HCT116 (cell line): Measurements from ENCODE around the gene SPPL2B. TPM values are rescaled to one million over a fixed set of nuclear protein-coding genes. Genes with fewer than 3 reads are reported as not detected.

Experiments
- ATAC-seq: fragments of 200-7000 bp; cut with Tn5 transposase; 2 replicates; pipeline ENCODE4 v1.9.1; 2020; ENCODE audit warnings: mild to moderate bottlenecking, moderate library complexity
- BruUV-seq: library from RNA; stranded (reverse); fragments of 400-500 nt; replicated peaks from 2 replicates; lab custom pipeline; 2021; lab: Mats Ljungman, UMichigan
- CTCF ChIA-PET: fragments of 300-600 bp; sonication (Branson Sonifier 250); formaldehyde crosslinking; loops from one replicate; lab custom pipeline; 2021; ENCODE audit warnings: antibody characterized with exemption; lab: Charles Lee
- POLR2A ChIA-PET: fragments of 300-600, 350-600 bp; sonication (Branson Sonifier 250); formaldehyde crosslinking; loops from one replicate; lab custom pipeline; 2021; ENCODE audit warnings: antibody characterized with exemption; lab: Charles Lee
- RAD21 ChIA-PET, 2 experiments: fragments of 300-600 bp; sonication (Branson Sonifier 250); formaldehyde crosslinking; loops; one replicate each; lab custom pipeline; 2023; ENCODE audit warnings: low total read pairs in 2 of 2; ENCODE audit not compliant: uncharacterized antibody in 2 of 2, unreplicated experiment in 2 of 2, low non-redundant PET in 1 of 2; lab: Charles Lee
- DNase-seq: peaks from one replicate; pipeline ENCODE4 v3.0.0-alpha.2; 2010; ENCODE audit warnings: low read depth, low spot score
- H2AFZ ChIP-seq: fragments of 200-600 bp; shearing (Covaris generic), sonication (generic); 2 replicates; pipeline ENCODE4 v1.6.1; 2017; ENCODE audit warnings: low read depth, mixed run types, mixed read lengths, antibody characterized with exemption, low read length; ENCODE audit not compliant: poor library complexity, severe bottlenecking
- H3K27ac ChIP-seq: 2 replicates; pipeline ENCODE4 v1.5.1; 2012; ENCODE audit warnings: low read depth, low read length
- H3K27me3 ChIP-seq: fragments of 200-600 bp; sonication (generic); 2 replicates; pipeline ENCODE4 v1.6.1; 2016; ENCODE audit warnings: mixed run types, low read length, mixed read lengths; ENCODE audit not compliant: insufficient read depth
- H3K36me3 ChIP-seq, 2 experiments: fragments of 200-500 bp in 1 of 2; fragments of 200-600 bp in 1 of 2; sonication (Bioruptor generic) in 1 of 2; sonication (generic) in 1 of 2; 2 replicates each; pipeline versions ENCODE4 v1.5.1 to v1.6.1; 2014 to 2016; ENCODE audit warnings: low read length in 2 of 2, inconsistent platforms in 1 of 2, mixed read lengths in 1 of 2, mixed run types in 1 of 2; ENCODE audit not compliant: insufficient read depth in 2 of 2, control insufficient read depth in 1 of 2
- H3K4me1 ChIP-seq, 2 experiments: fragments of 200-600 bp in 1 of 2; sonication (generic) in 1 of 2; 2 replicates each; pipeline versions ENCODE4 v1.5.1 to v1.6.1; 2012 to 2017; ENCODE audit warnings: low read length in 2 of 2, inconsistent platforms in 1 of 2, mild to moderate bottlenecking in 1 of 2, mixed read lengths in 1 of 2, mixed run types in 1 of 2, moderate library complexity in 1 of 2; ENCODE audit not compliant: insufficient read depth in 2 of 2, control insufficient read depth in 1 of 2
- H3K4me2 ChIP-seq: fragments of 200-600 bp; sonication (generic); 2 replicates; pipeline ENCODE4 v1.6.1; 2017; ENCODE audit warnings: mixed run types, low read length, mixed read lengths
- H3K4me3 ChIP-seq, 2 experiments: fragments of 200-600 bp in 1 of 2; sonication (generic) in 1 of 2; replicated peaks in 1 of 2; 2 replicates each; pipeline ENCODE4 v1.5.1; 2011 to 2016; ENCODE audit warnings: low read length in 2 of 2, control low read depth in 1 of 2, low read depth in 1 of 2, mild to moderate bottlenecking in 1 of 2, mixed read lengths in 1 of 2, mixed run types in 1 of 2
- H3K79me2 ChIP-seq: fragments of 200-600 bp; sonication (generic); 2 replicates; pipeline ENCODE4 v1.6.1; 2017; ENCODE audit warnings: mild to moderate bottlenecking, mixed run types, low read length, moderate library complexity, mixed read lengths; ENCODE audit not compliant: insufficient read depth
- H3K9ac ChIP-seq: fragments of 200-600 bp; sonication (generic); 2 replicates; pipeline ENCODE4 v1.6.1; 2016; ENCODE audit warnings: low read length, mixed read lengths
- H3K9me2 ChIP-seq: fragments of 200-600 bp; sonication (generic), shearing (Covaris generic); 2 replicates; pipeline ENCODE4 v1.6.1; 2017; ENCODE audit warnings: mixed run types, mild to moderate bottlenecking, moderate library complexity; ENCODE audit not compliant: insufficient read depth
- H3K9me3 ChIP-seq, 2 experiments: fragments of 200-500 bp in 1 of 2; fragments of 200-600 bp in 1 of 2; sonication (Bioruptor generic) in 1 of 2; sonication (generic) in 1 of 2; 2 replicates each; pipeline ENCODE4 v1.6.1; 2014 to 2017; ENCODE audit warnings: low read length in 2 of 2, mixed read lengths in 2 of 2, inconsistent platforms in 1 of 2, low read depth in 1 of 2, mild to moderate bottlenecking in 1 of 2, mixed run types in 1 of 2, moderate library complexity in 1 of 2; ENCODE audit not compliant: control insufficient read depth in 1 of 2, insufficient read depth in 1 of 2
- H4K20me1 ChIP-seq: fragments of 200-600 bp; sonication (generic), shearing (Covaris generic); 2 replicates; pipeline ENCODE4 v1.6.1; 2017; ENCODE audit warnings: mixed run types, mild to moderate bottlenecking, moderate library complexity; ENCODE audit not compliant: insufficient read depth
- CBX3 ChIP-seq: IDR thresholded peaks from 2 replicates; pipeline ENCODE4 v1.6.1; 2012; ENCODE audit warnings: low read depth
- CEBPB ChIP-seq: IDR thresholded peaks from 2 replicates; pipeline ENCODE4 v1.6.1; 2012; ENCODE audit warnings: low read depth
- EGR1 ChIP-seq: IDR thresholded peaks from 2 replicates; pipeline ENCODE4 v1.6.1; 2012; ENCODE audit warnings: low read depth
- EZH2 ChIP-seq: fragments of 200-600 bp; sonication (generic); IDR thresholded peaks from 2 replicates; pipeline ENCODE4 v1.6.1; 2017; ENCODE audit warnings: antibody characterized with exemption, mixed run types
- EZH2phosphoT487 ChIP-seq: fragments of 200-600 bp; IDR thresholded peaks from 2 replicates; pipeline ENCODE4 v1.6.1; 2018; ENCODE audit warnings: antibody characterized with exemption, borderline replicate concordance
- FOSL1 ChIP-seq: IDR thresholded peaks from 2 replicates; pipeline ENCODE4 v1.6.1; 2012; ENCODE audit warnings: low read depth
- JUND ChIP-seq: IDR thresholded peaks from 2 replicates; pipeline ENCODE4 v1.6.1; 2012
- POLR2A ChIP-seq: IDR thresholded peaks from 2 replicates; pipeline ENCODE4 v1.7.0; 2011; ENCODE audit warnings: borderline replicate concordance; ENCODE audit not compliant: insufficient read depth, insufficient read length; ENCODE audit errors: extremely low read depth
- POLR2AphosphoS5 ChIP-seq: IDR thresholded peaks from 2 replicates; pipeline ENCODE4 v1.6.1; 2011; ENCODE audit warnings: mild to moderate bottlenecking, low read depth, low read length, moderate library complexity
- RAD21 ChIP-seq: IDR thresholded peaks from 2 replicates; pipeline ENCODE4 v1.6.1; 2012; ENCODE audit warnings: low read depth, mild to moderate bottlenecking
- SIN3A ChIP-seq: IDR thresholded peaks from 2 replicates; pipeline ENCODE4 v1.6.1; 2012; ENCODE audit warnings: low read depth
- SRF ChIP-seq: IDR thresholded peaks from 2 replicates; pipeline ENCODE4 v1.6.1; 2012; ENCODE audit warnings: low read depth
- YY1 ChIP-seq: IDR thresholded peaks from 2 replicates; pipeline ENCODE4 v1.6.1; 2011; ENCODE audit warnings: low read length, low read depth, moderate library complexity, mild to moderate bottlenecking; ENCODE audit not compliant: insufficient replicate concordance; ENCODE audit errors: extremely low read depth
- ZFX ChIP-seq: fragments of 450-650 bp; IDR thresholded peaks from 2 replicates; pipeline ENCODE4 v1.6.1; 2017
- ZNF274 ChIP-seq: fragments of 200-500 bp; sonication (Bioruptor generic); IDR thresholded peaks from 2 replicates; pipeline ENCODE4 v1.6.1; 2014; ENCODE audit warnings: mild to moderate bottlenecking, low read depth, low read length, inconsistent platforms
- intact Hi-C: fragments of 100-400 bp; cut with micrococcal nuclease; formaldehyde crosslinking; loops from 2 replicates; pipeline ENCODE4 v1.10.0; 2022
- total RNA-seq: library from RNA; stranded (reverse); gene quantifications from one replicate; pipeline ENCODE4 v1.2.1, GENCODE V29; 2021; ENCODE audit not compliant: unreplicated experiment
- TF ChIP-seq, protein P1 (sequence below): IDR thresholded peaks from 2 replicates; pipeline ENCODE4 v1.6.1; 2012
- TF ChIP-seq, protein P2 (sequence below), 3 experiments: fragments of 200-600 bp in 1 of 3; sonication (generic) in 1 of 3; IDR thresholded peaks in 2 of 3; conservative IDR thresholded peaks in 1 of 3; 2 replicates each; pipeline ENCODE4 v1.5.1; 2012 to 2017; ENCODE audit warnings: low read depth in 2 of 3, low read length in 2 of 3, antibody characterized with exemption in 1 of 3, borderline replicate concordance in 1 of 3, control low read depth in 1 of 3, mild to moderate bottlenecking in 1 of 3, mixed read lengths in 1 of 3, mixed run types in 1 of 3, moderate library complexity in 1 of 3; ENCODE audit not compliant: insufficient read depth in 1 of 3
- TF ChIP-seq, protein P3 (sequence below): IDR thresholded peaks from 2 replicates; pipeline ENCODE4 v1.6.1; 2012; ENCODE audit warnings: low read depth
- TF ChIP-seq, protein P4 (sequence below): IDR thresholded peaks from 2 replicates; pipeline ENCODE4 v1.6.1; 2011; ENCODE audit warnings: mild to moderate bottlenecking, low read length, moderate library complexity; ENCODE audit not compliant: insufficient replicate concordance; ENCODE audit errors: extremely low read depth
- TF ChIP-seq, protein P5 (sequence below): IDR thresholded peaks from 2 replicates; pipeline ENCODE4 v1.6.1; 2012

Gene SPPL2B
- total RNA-seq, 1 experiment from 2014 or later, result 83.1 TPM

DNA sequence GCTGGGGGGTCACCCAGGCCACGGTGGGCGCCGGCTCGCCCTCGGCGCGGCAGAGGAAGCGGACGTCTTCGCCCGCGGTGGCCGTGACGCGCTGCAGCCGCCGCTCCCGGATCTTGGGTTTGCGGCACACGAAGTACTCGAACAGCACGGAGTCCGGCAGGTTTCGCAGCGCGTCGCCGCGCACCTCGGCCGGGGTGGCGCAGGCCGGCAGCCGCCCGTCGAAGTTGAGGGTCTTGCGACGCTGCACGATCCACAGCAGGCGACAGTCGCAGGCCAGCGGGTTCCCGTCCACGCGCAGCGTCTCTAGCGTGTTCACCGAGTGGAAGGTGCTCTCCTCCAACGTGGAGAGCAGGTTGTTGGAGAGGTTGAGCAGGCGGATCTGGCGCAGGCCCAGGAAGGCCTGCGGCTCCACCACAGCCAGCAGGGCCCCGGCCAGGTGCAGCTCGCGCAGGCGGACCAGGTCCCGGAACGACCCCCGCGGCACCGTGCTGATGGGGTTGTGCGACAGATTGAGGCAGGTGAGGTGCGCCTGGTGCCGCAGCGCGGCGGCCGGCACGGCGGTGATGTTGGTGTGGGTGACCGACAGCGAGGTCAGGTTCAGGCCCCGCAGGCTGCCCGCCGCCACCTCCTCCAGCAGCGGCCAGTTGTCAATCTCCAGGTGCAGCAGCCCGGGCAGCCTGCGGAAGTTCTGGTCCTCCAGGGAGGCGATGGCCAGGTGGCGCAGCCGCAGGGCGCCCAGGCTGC, 37.9 kb upstream of the SPPL2B start:
- BruUV-seq, result no TSS peak
- POLR2A ChIA-PET, result no interaction called here
- RAD21 ChIA-PET, result no interaction called here
- H3K27me3 ChIP-seq, result no peaks in the 10 kb centered on the region
- no peaks in the 10 kb centered on the region for H4K20me1 ChIP-seq
- ATAC-seq (no peak), DNase-seq (no peak)
- no peaks in the 10 kb centered on the region for H3K79me2 ChIP-seq
- TF ChIP-seq CBX3 (no peak), RAD21 (no peak), YY1 (no peak), CEBPB (no peak), EZH2 (no peak), ZFX (no peak), EZH2phosphoT487 (no peak), POLR2AphosphoS5 (no peak), POLR2A (no peak), FOSL1 (no peak), JUND (no peak), SRF (no peak), EGR1 (no peak), SIN3A (no peak), ZNF274 (no peak)
- TF ChIP-seq, protein P1, sequence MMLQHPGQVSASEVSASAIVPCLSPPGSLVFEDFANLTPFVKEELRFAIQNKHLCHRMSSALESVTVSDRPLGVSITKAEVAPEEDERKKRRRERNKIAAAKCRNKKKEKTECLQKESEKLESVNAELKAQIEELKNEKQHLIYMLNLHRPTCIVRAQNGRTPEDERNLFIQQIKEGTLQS, result no peak
- TF ChIP-seq, protein P2, sequence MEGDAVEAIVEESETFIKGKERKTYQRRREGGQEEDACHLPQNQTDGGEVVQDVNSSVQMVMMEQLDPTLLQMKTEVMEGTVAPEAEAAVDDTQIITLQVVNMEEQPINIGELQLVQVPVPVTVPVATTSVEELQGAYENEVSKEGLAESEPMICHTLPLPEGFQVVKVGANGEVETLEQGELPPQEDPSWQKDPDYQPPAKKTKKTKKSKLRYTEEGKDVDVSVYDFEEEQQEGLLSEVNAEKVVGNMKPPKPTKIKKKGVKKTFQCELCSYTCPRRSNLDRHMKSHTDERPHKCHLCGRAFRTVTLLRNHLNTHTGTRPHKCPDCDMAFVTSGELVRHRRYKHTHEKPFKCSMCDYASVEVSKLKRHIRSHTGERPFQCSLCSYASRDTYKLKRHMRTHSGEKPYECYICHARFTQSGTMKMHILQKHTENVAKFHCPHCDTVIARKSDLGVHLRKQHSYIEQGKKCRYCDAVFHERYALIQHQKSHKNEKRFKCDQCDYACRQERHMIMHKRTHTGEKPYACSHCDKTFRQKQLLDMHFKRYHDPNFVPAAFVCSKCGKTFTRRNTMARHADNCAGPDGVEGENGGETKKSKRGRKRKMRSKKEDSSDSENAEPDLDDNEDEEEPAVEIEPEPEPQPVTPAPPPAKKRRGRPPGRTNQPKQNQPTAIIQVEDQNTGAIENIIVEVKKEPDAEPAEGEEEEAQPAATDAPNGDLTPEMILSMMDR (IDR thresholded peaks at IDR 0.05 in 2 of 3, conservative IDR thresholded peaks at IDR 0.05 in 1 of 3; ENCODE audit: borderline replicate concordance in 1 of 3, insufficient read depth in 1 of 3, low read depth in 2 of 3, low read length in 2 of 3), result no peak
- TF ChIP-seq, protein P3, sequence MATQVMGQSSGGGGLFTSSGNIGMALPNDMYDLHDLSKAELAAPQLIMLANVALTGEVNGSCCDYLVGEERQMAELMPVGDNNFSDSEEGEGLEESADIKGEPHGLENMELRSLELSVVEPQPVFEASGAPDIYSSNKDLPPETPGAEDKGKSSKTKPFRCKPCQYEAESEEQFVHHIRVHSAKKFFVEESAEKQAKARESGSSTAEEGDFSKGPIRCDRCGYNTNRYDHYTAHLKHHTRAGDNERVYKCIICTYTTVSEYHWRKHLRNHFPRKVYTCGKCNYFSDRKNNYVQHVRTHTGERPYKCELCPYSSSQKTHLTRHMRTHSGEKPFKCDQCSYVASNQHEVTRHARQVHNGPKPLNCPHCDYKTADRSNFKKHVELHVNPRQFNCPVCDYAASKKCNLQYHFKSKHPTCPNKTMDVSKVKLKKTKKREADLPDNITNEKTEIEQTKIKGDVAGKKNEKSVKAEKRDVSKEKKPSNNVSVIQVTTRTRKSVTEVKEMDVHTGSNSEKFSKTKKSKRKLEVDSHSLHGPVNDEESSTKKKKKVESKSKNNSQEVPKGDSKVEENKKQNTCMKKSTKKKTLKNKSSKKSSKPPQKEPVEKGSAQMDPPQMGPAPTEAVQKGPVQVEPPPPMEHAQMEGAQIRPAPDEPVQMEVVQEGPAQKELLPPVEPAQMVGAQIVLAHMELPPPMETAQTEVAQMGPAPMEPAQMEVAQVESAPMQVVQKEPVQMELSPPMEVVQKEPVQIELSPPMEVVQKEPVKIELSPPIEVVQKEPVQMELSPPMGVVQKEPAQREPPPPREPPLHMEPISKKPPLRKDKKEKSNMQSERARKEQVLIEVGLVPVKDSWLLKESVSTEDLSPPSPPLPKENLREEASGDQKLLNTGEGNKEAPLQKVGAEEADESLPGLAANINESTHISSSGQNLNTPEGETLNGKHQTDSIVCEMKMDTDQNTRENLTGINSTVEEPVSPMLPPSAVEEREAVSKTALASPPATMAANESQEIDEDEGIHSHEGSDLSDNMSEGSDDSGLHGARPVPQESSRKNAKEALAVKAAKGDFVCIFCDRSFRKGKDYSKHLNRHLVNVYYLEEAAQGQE, result no peak
- TF ChIP-seq, protein P4, sequence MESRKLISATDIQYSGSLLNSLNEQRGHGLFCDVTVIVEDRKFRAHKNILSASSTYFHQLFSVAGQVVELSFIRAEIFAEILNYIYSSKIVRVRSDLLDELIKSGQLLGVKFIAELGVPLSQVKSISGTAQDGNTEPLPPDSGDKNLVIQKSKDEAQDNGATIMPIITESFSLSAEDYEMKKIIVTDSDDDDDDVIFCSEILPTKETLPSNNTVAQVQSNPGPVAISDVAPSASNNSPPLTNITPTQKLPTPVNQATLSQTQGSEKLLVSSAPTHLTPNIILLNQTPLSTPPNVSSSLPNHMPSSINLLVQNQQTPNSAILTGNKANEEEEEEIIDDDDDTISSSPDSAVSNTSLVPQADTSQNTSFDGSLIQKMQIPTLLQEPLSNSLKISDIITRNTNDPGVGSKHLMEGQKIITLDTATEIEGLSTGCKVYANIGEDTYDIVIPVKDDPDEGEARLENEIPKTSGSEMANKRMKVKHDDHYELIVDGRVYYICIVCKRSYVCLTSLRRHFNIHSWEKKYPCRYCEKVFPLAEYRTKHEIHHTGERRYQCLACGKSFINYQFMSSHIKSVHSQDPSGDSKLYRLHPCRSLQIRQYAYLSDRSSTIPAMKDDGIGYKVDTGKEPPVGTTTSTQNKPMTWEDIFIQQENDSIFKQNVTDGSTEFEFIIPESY, result no peak
- TF ChIP-seq, protein P5, sequence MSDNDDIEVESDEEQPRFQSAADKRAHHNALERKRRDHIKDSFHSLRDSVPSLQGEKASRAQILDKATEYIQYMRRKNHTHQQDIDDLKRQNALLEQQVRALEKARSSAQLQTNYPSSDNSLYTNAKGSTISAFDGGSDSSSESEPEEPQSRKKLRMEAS, result no peak
- intact Hi-C loops, result no loop called here
- H3K4me2 ChIP-seq, result no peak overlapping the region
- H2AFZ ChIP-seq, result no peak overlapping the region
- H3K4me3 ChIP-seq, result no peak overlapping the region
- H3K27ac ChIP-seq, result no peak overlapping the region
- H3K9me3 ChIP-seq, result no peaks in the 10 kb centered on the region
- CTCF ChIA-PET, result no interaction called here
- no peaks in the 10 kb centered on the region for H3K9me2 ChIP-seq
- H3K36me3 ChIP-seq, result no peaks in the 10 kb centered on the region
- H3K9ac ChIP-seq, result no peak overlapping the region
- no peaks in the 10 kb centered on the region for H3K4me1 ChIP-seq
